GM18526 (cell line): ENCODE data around the gene CLRN1.

Experiments
- POLR2A ChIP-seq: IDR thresholded peaks from 3 replicates; pipeline ENCODE4 v1.6.1; 2011; ENCODE audit not compliant: insufficient read length; ENCODE audit errors: extremely low read depth

The CLRN1 gene

GRCh38 chr3:150972366-150973071, at the start of gene CLRN1:
TSS of gene CLRN1 (minus strand) at chr3:150972727. CDS start at chr3:150972708, 19 bp downstream.
- no peak for TF ChIP-seq POLR2A

- TF ChIP-seq POLR2A = no peak
Observed at GRCh38 chr3:151016478-151016795, 43.9 kb upstream of the CLRN1 start.

DNA sequence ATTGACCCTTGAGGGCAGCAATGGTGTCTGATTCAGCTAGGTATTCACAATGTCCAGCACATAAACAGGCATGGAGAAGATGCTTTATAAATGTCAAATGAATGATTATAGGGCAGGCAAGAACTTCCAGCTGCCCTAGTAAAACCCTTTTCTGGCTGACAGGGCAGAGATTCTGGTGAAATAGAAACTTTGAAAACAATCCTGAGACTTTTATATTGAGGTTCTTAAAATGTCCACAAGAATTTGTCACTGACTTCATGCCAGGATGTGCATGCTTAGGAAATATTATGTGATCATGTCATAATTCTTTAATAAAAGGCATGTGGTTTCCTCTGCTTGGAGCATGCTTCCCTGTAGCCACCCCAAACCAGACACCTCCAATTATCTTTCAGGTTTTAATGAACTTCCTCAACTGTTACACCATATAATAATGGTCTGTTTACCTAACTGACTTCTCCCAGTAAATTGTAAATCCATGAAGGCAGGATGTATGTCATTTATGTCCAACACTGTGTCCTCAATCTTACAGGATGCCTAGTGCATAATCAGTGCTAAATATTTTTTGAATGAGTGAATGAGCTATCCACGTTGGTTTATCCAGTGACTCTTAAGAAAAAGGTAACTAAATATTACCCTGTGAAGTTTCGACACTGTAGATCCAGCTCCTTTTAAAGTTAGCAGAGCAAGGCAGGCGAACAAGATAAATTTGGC, 43.4 kb upstream of the CLRN1 start:
- TF ChIP-seq POLR2A = no peak

- TF ChIP-seq POLR2A = no peak
Observed at GRCh38 chr3:151015181-151015580, 42.7 kb upstream of the CLRN1 start.

DNA sequence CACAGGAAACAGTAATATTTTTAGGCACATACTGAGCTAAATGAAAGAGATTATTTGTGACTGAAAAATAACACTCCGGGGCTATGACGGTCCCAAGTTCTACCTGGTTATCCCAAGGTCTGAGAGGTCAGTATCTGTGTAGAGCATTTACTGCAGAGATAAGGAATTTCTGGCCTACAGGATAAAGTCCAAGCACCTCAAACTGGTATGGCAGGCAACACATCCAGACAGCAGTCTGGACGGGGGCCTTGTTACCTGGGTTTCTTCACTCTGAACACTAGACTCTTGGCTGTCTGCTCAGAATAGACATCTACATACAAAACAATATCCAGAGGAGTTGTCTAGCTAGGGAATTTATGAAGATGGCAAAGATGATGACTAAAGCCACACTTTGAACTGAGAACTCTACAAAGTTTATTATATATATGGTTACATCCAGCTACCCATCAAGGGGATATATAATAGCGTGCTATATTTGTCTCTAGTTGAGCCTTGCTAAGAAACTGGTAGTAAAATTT, 42.0 kb upstream of the CLRN1 start:
- TF ChIP-seq POLR2A = no peak

DNA sequence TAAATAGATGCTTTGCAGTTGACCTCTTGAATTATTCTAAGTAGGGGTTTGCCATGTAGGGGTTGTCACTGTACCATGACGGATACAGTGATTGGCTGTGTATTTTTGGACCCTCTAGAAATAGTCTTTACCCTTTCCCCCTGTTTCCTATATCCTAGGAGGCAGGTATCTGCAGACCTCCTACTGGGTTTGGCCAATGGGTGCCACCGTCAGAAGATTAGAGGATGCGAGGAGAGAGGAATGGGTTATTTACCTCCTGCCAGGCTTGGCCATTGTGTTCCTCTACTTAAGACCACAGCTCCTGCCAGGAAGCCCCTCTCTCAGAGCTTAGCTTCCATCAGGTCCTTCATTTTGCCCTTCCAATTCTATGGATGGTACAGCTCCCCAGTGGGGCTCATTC, 40.2 kb upstream of the CLRN1 start:
- no peak for TF ChIP-seq POLR2A

GRCh38 chr3:151011427-151011826, 38.9 kb upstream of the CLRN1 start:
- no peak for TF ChIP-seq POLR2A

- no peak for TF ChIP-seq POLR2A
Observed at GRCh38 chr3:151009981-151010380, 37.5 kb upstream of the CLRN1 start.

DNA sequence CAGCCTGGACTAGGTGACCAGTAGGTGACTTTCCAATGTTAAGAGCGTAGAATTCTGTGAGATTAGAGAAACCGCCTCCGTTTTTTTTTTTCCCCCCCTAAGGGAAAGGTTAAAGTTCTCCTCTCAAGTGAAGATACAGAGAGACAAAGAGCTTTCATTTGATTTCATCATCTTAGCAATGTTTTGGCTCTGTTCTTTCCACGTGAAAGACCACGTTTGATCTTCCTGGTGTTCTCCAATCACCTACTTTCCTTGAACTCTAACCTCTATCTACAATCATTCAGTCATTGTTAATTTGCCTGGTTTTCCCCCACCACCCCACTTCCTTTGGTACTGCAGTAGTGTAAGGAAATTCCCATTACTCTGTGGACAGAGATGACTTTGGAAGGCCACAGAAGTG, 36.9 kb upstream of the CLRN1 start:
- no peak for TF ChIP-seq POLR2A

GRCh38 chr3:151008699-151009098, 36.2 kb upstream of the CLRN1 start:
- TF ChIP-seq POLR2A = no peak

DNA sequence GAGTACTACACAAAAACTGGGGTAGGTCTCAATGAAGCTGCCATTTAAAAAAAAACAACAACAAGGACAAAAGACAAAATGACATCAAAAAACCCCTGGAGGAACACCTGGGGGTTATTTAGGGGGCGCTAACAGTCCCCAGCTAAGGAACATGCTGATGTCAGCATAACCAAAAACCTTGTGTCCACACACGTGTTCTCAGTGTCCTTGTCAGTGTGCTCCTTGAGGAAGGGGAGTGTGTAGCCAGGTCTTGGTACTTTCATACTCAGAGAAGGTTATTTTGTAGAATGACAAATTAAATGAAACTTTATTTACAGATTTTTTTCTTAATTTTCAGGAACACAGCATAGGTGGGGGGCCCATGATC, 31.2 kb upstream of the CLRN1 start:
- no peak for TF ChIP-seq POLR2A

DNA sequence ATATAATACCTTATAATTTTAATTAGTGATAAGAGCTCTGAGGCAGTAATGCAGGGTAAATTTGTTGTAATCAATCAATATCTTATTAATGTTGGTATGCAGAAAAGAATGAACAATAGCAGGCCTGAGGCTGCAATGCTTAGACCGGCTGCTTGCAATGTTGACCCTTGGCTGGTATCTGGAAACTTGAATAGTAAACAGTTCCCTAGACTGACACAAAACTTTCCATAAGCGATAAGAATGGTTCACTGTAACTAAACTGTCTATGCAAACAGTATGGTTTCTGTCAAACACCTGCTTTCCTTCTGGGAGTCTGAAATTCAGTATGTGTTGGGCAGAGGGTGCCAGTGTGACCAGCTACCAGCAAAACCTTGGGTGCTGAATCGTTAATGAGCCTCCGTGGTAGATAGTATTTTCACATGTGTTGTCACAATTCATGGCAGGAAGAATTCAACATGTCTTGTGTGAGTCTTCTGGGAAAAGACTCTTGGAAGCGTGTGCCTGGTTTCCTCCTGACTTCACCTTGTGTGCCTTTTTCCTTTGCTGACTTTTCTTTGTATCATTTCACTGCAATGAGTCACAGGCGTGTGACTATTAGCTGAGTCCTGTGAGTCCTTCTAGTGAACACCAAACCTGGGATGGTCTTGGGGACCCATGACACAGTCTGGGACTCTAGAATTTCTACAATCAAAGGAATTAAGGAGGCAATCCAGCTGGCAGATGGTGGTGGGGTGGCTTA, 30.7 kb upstream of the CLRN1 start:
- TF ChIP-seq POLR2A = no peak

DNA sequence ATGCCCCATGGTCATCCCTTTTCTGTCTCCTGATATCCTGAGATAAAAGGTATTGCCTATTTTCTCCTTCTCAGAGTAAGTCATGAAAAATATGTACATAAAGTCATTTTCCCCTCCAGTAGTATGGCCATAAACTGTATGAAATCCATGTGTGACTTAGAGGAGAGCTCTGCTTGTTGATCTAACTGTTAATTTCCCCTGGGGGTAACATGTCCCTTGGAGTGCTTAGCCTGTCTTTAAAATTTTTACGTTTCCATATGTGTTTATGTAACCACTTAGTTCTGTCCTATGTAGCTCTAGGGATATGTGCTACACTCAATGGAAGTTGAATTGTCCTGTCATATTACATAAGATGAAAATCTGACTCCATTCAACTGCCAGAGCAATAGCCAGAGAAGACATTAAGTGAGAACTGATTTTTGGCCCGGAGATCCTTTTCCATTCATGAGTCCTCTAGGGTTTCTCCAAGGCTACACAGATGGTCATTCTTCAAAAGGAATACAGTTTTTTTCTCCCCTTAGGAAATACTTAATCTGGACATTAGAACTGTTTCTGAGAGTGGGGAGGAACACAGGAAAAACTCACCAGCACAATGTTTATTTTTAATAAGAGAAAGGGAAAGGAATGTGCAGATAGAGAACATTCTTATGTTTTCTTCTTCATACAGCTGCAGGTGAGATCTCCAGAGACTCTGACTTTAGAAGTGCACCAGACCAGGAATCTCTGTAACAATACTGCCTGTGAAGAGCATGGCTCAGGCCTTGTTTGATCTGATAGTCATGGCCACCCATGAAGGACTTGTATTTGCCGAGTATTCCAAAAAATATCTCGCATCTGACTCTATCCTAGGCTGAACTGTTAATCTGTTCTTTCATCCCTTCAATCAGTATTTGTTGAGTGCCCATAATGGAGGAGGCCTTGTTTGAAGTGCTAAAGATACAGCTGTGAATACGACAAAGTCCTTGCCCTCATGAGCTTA, 29.8 kb upstream of the CLRN1 start:
- TF ChIP-seq POLR2A = no peak

GRCh38 chr3:150998996-150999395, 26.5 kb upstream of the CLRN1 start:
- no peak for TF ChIP-seq POLR2A

DNA sequence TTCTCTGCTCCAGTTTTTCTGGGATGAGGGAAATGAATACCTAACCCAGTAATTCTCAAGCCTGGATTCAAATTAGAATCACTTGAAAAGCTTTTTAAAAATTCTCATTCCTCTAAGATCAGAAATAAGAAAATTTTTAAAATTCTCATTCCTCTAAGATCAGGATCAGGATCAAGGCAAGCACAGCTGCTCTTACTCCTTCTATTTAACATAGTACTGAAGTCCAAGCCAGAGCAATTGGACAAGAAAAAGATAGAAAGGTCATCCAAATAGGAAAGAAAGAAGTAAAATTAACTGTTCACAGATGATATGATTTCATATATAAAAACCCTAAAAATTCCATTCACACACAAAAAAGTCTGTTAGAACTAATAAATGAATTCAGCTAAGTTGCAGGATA, 24.2 kb upstream of the CLRN1 start:
- TF ChIP-seq POLR2A = no peak

GRCh38 chr3:150995510-150995909, 23.0 kb upstream of the CLRN1 start:
- TF ChIP-seq POLR2A = no peak

- TF ChIP-seq POLR2A = no peak
Observed at GRCh38 chr3:150989208-150989607, 16.7 kb upstream of the CLRN1 start.
